HCT116 (cell line): Measurements from ENCODE around the gene LCOR. TPM values are rescaled to one million over a fixed set of nuclear protein-coding genes. Genes with fewer than 3 reads are reported as not detected.

Source experiments
- ATAC-seq: fragments of 200-7000 bp; cut with Tn5 transposase; 2 replicates; pipeline ENCODE4 v1.9.1; 2020; ENCODE audit warnings: mild to moderate bottlenecking, moderate library complexity
- BruUV-seq: library from RNA; stranded (reverse); fragments of 400-500 nt; replicated peaks from 2 replicates; lab custom pipeline; 2021; lab: Mats Ljungman, UMichigan
- CTCF ChIA-PET: fragments of 300-600 bp; sonication (Branson Sonifier 250); formaldehyde crosslinking; loops from one replicate; lab custom pipeline; 2021; ENCODE audit warnings: antibody characterized with exemption; lab: Charles Lee
- POLR2A ChIA-PET: fragments of 300-600, 350-600 bp; sonication (Branson Sonifier 250); formaldehyde crosslinking; loops from one replicate; lab custom pipeline; 2021; ENCODE audit warnings: antibody characterized with exemption; lab: Charles Lee
- RAD21 ChIA-PET, 2 experiments: fragments of 300-600 bp; sonication (Branson Sonifier 250); formaldehyde crosslinking; loops; one replicate each; lab custom pipeline; 2023; ENCODE audit warnings: low total read pairs in 2 of 2; ENCODE audit not compliant: uncharacterized antibody in 2 of 2, unreplicated experiment in 2 of 2, low non-redundant PET in 1 of 2; lab: Charles Lee
- DNase-seq: peaks from one replicate; pipeline ENCODE4 v3.0.0-alpha.2; 2010; ENCODE audit warnings: low read depth, low spot score
- H2AFZ ChIP-seq: fragments of 200-600 bp; shearing (Covaris generic), sonication (generic); 2 replicates; pipeline ENCODE4 v1.6.1; 2017; ENCODE audit warnings: low read depth, mixed run types, mixed read lengths, antibody characterized with exemption, low read length; ENCODE audit not compliant: poor library complexity, severe bottlenecking
- H3K27ac ChIP-seq: 2 replicates; pipeline ENCODE4 v1.5.1; 2012; ENCODE audit warnings: low read depth, low read length
- H3K27me3 ChIP-seq: fragments of 200-600 bp; sonication (generic); 2 replicates; pipeline ENCODE4 v1.6.1; 2016; ENCODE audit warnings: mixed run types, low read length, mixed read lengths; ENCODE audit not compliant: insufficient read depth
- H3K36me3 ChIP-seq, 2 experiments: fragments of 200-500 bp in 1 of 2; fragments of 200-600 bp in 1 of 2; sonication (Bioruptor generic) in 1 of 2; sonication (generic) in 1 of 2; 2 replicates each; pipeline versions ENCODE4 v1.5.1 to v1.6.1; 2014 to 2016; ENCODE audit warnings: low read length in 2 of 2, inconsistent platforms in 1 of 2, mixed read lengths in 1 of 2, mixed run types in 1 of 2; ENCODE audit not compliant: insufficient read depth in 2 of 2, control insufficient read depth in 1 of 2
- H3K4me1 ChIP-seq, 2 experiments: fragments of 200-600 bp in 1 of 2; sonication (generic) in 1 of 2; 2 replicates each; pipeline versions ENCODE4 v1.5.1 to v1.6.1; 2012 to 2017; ENCODE audit warnings: low read length in 2 of 2, inconsistent platforms in 1 of 2, mild to moderate bottlenecking in 1 of 2, mixed read lengths in 1 of 2, mixed run types in 1 of 2, moderate library complexity in 1 of 2; ENCODE audit not compliant: insufficient read depth in 2 of 2, control insufficient read depth in 1 of 2
- H3K4me2 ChIP-seq: fragments of 200-600 bp; sonication (generic); 2 replicates; pipeline ENCODE4 v1.6.1; 2017; ENCODE audit warnings: mixed run types, low read length, mixed read lengths
- H3K4me3 ChIP-seq, 2 experiments: fragments of 200-600 bp in 1 of 2; sonication (generic) in 1 of 2; replicated peaks in 1 of 2; 2 replicates each; pipeline ENCODE4 v1.5.1; 2011 to 2016; ENCODE audit warnings: low read length in 2 of 2, control low read depth in 1 of 2, low read depth in 1 of 2, mild to moderate bottlenecking in 1 of 2, mixed read lengths in 1 of 2, mixed run types in 1 of 2
- H3K79me2 ChIP-seq: fragments of 200-600 bp; sonication (generic); 2 replicates; pipeline ENCODE4 v1.6.1; 2017; ENCODE audit warnings: mild to moderate bottlenecking, mixed run types, low read length, moderate library complexity, mixed read lengths; ENCODE audit not compliant: insufficient read depth
- H3K9ac ChIP-seq: fragments of 200-600 bp; sonication (generic); 2 replicates; pipeline ENCODE4 v1.6.1; 2016; ENCODE audit warnings: low read length, mixed read lengths
- H3K9me2 ChIP-seq: fragments of 200-600 bp; sonication (generic), shearing (Covaris generic); 2 replicates; pipeline ENCODE4 v1.6.1; 2017; ENCODE audit warnings: mixed run types, mild to moderate bottlenecking, moderate library complexity; ENCODE audit not compliant: insufficient read depth
- H3K9me3 ChIP-seq, 2 experiments: fragments of 200-500 bp in 1 of 2; fragments of 200-600 bp in 1 of 2; sonication (Bioruptor generic) in 1 of 2; sonication (generic) in 1 of 2; 2 replicates each; pipeline ENCODE4 v1.6.1; 2014 to 2017; ENCODE audit warnings: low read length in 2 of 2, mixed read lengths in 2 of 2, inconsistent platforms in 1 of 2, low read depth in 1 of 2, mild to moderate bottlenecking in 1 of 2, mixed run types in 1 of 2, moderate library complexity in 1 of 2; ENCODE audit not compliant: control insufficient read depth in 1 of 2, insufficient read depth in 1 of 2
- H4K20me1 ChIP-seq: fragments of 200-600 bp; sonication (generic), shearing (Covaris generic); 2 replicates; pipeline ENCODE4 v1.6.1; 2017; ENCODE audit warnings: mixed run types, mild to moderate bottlenecking, moderate library complexity; ENCODE audit not compliant: insufficient read depth
- CBX3 ChIP-seq: IDR thresholded peaks from 2 replicates; pipeline ENCODE4 v1.6.1; 2012; ENCODE audit warnings: low read depth
- CEBPB ChIP-seq: IDR thresholded peaks from 2 replicates; pipeline ENCODE4 v1.6.1; 2012; ENCODE audit warnings: low read depth
- FOSL1 ChIP-seq: IDR thresholded peaks from 2 replicates; pipeline ENCODE4 v1.6.1; 2012; ENCODE audit warnings: low read depth
- POLR2A ChIP-seq: IDR thresholded peaks from 2 replicates; pipeline ENCODE4 v1.7.0; 2011; ENCODE audit warnings: borderline replicate concordance; ENCODE audit not compliant: insufficient read depth, insufficient read length; ENCODE audit errors: extremely low read depth
- POLR2AphosphoS5 ChIP-seq: IDR thresholded peaks from 2 replicates; pipeline ENCODE4 v1.6.1; 2011; ENCODE audit warnings: mild to moderate bottlenecking, low read depth, low read length, moderate library complexity
- SIN3A ChIP-seq: IDR thresholded peaks from 2 replicates; pipeline ENCODE4 v1.6.1; 2012; ENCODE audit warnings: low read depth
- intact Hi-C: fragments of 100-400 bp; cut with micrococcal nuclease; formaldehyde crosslinking; loops from 2 replicates; pipeline ENCODE4 v1.10.0; 2022
- total RNA-seq: library from RNA; stranded (reverse); gene quantifications from one replicate; pipeline ENCODE4 v1.2.1, GENCODE V29; 2021; ENCODE audit not compliant: unreplicated experiment
- TF ChIP-seq, protein P1 (sequence below): IDR thresholded peaks from 2 replicates; pipeline ENCODE4 v1.6.1; 2012
- TF ChIP-seq, protein P2 (sequence below): IDR thresholded peaks from 2 replicates; pipeline ENCODE4 v1.6.1; 2011; ENCODE audit warnings: mild to moderate bottlenecking, low read length, moderate library complexity; ENCODE audit not compliant: insufficient replicate concordance; ENCODE audit errors: extremely low read depth

The LCOR gene
- total RNA-seq, 1 experiment from 2014 or later, result 59.9 TPM

GRCh38 chr10:97028126-97028831 is 196.2 kb downstream of the LCOR start:
- POLR2A ChIA-PET, result no interaction called here
- RAD21 ChIA-PET, result no interaction called here
- no peak for DNase-seq
- Histone ChIP-seq H3K9me2 (no peaks in the 10 kb centered on the region), H3K4me3 (no peak overlapping the region), H3K4me2 (no peak overlapping the region), H3K4me1 (peaks cover 11 to 18% of the 10 kb centered on the region in 2 experiments; a peak in 3 of 4 replicates), H3K27ac (no peak overlapping the region), H3K27me3 (peaks cover 4% of the 10 kb centered on the region; the same call in 1 of the 2 replicates), H2AFZ (no peak overlapping the region), H3K79me2 (no peaks in the 10 kb centered on the region), H3K9ac (no peak overlapping the region), H3K9me3 (no peaks in the 10 kb centered on the region), H3K36me3 (no peaks in the 10 kb centered on the region), H4K20me1 (no peaks in the 10 kb centered on the region)
- TF ChIP-seq FOSL1, result no peak
- no peak for TF ChIP-seq SIN3A
- TF ChIP-seq, protein P1, sequence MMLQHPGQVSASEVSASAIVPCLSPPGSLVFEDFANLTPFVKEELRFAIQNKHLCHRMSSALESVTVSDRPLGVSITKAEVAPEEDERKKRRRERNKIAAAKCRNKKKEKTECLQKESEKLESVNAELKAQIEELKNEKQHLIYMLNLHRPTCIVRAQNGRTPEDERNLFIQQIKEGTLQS, result no peak
- no peak for TF ChIP-seq POLR2AphosphoS5
- TF ChIP-seq CBX3, result no peak
- TF ChIP-seq, protein P2, sequence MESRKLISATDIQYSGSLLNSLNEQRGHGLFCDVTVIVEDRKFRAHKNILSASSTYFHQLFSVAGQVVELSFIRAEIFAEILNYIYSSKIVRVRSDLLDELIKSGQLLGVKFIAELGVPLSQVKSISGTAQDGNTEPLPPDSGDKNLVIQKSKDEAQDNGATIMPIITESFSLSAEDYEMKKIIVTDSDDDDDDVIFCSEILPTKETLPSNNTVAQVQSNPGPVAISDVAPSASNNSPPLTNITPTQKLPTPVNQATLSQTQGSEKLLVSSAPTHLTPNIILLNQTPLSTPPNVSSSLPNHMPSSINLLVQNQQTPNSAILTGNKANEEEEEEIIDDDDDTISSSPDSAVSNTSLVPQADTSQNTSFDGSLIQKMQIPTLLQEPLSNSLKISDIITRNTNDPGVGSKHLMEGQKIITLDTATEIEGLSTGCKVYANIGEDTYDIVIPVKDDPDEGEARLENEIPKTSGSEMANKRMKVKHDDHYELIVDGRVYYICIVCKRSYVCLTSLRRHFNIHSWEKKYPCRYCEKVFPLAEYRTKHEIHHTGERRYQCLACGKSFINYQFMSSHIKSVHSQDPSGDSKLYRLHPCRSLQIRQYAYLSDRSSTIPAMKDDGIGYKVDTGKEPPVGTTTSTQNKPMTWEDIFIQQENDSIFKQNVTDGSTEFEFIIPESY, result no peak
- no peak for TF ChIP-seq POLR2A
- no peak for TF ChIP-seq CEBPB
- intact Hi-C loops, result loop anchor here (5.0 to 10.0 kb wide), 3 partner anchors 113 to 646 kb away; no protein-coding TSS in a partner anchor
- no peak for ATAC-seq
- CTCF ChIA-PET, result interaction anchor here (1.1 to 5.8 kb wide), 2 partner anchors 9 to 12 kb away, joined by 3 to 107 read pairs; no protein-coding TSS in a partner anchor
- no TSS peak for BruUV-seq
